Middle frontal gyrus (tissue), 1 donor: ENCODE data around the gene ZNF618.

ENCODE experiments used
- DNase-seq: peaks from one replicate; pipeline ENCODE4 v3.0.0-alpha.2; 2015; ENCODE audit warnings: low spot score; ENCODE audit errors: extremely low spot score

ZNF618 gene

GRCh38 chr9:113882181-113882580, 6.1 kb downstream of the ZNF618 start:
- no peak for DNase-seq

- no peak for DNase-seq
Observed at GRCh38 chr9:113882636-113883164, 6.6 kb downstream of the ZNF618 start.

GRCh38 chr9:113885183-113886025, 9.3 kb downstream of the ZNF618 start:
- DNase-seq: no peak

- DNase-seq: no peak
Observed at GRCh38 chr9:113886026-113886369, 9.9 kb downstream of the ZNF618 start.

- no peak for DNase-seq
Observed at GRCh38 chr9:113886466-113886865, 10.4 kb downstream of the ZNF618 start.

GRCh38 chr9:113886933-113887332, 10.8 kb downstream of the ZNF618 start:
- no peak for DNase-seq

GRCh38 chr9:113887436-113887835, 11.3 kb downstream of the ZNF618 start:
- no peak for DNase-seq

- no peak for DNase-seq
Observed at GRCh38 chr9:113888336-113888735, 12.2 kb downstream of the ZNF618 start.

- DNase-seq: no peak
Observed at GRCh38 chr9:113888976-113889375, 12.9 kb downstream of the ZNF618 start.

- no peak for DNase-seq
Observed at GRCh38 chr9:113890704-113891103, 14.6 kb downstream of the ZNF618 start.

- DNase-seq: no peak
Observed at GRCh38 chr9:113892861-113893491, 16.9 kb downstream of the ZNF618 start.

GRCh38 chr9:113894166-113894565, 18.1 kb downstream of the ZNF618 start:
- DNase-seq: no peak

GRCh38 chr9:113895526-113895925, 19.4 kb downstream of the ZNF618 start:
- DNase-seq: no peak

GRCh38 chr9:113896713-113897112, 20.6 kb downstream of the ZNF618 start:
- DNase-seq: no peak

- DNase-seq: no peak
Observed at GRCh38 chr9:113898151-113898550, 22.0 kb downstream of the ZNF618 start.

- no peak for DNase-seq
Observed at GRCh38 chr9:113898596-113898995, 22.5 kb downstream of the ZNF618 start.

GRCh38 chr9:113899205-113899604, 23.1 kb downstream of the ZNF618 start:
- no peak for DNase-seq

- no peak for DNase-seq
Observed at GRCh38 chr9:113901221-113901688, 25.1 kb downstream of the ZNF618 start.

GRCh38 chr9:113903514-113904077, 27.5 kb downstream of the ZNF618 start:
- no peak for DNase-seq

GRCh38 chr9:113906411-113907110, 30.5 kb downstream of the ZNF618 start:
- DNase-seq: no peak

GRCh38 chr9:113907282-113907681, 31.2 kb downstream of the ZNF618 start:
- no peak for DNase-seq

GRCh38 chr9:113909421-113909820, 33.3 kb downstream of the ZNF618 start:
- DNase-seq: no peak
